Activated CD8-positive, alpha-beta memory T cell treated with anti-CD3 and anti-CD28 coated beads, Interleukin-2, amount 50 U/mL, for 4 hours (primary cell): Measurements from ENCODE around the gene SORCS2.

Experiments used
- DNase-seq: peaks from one replicate; pipeline ENCODE4 v3.0.0-alpha.2; 2020

Gene SORCS2

GRCh38 chr4:7328913-7329638 lies 136.7 kb downstream of the SORCS2 start:
- DNase-seq = no peak

GRCh38 chr4:7330031-7330596 lies 137.8 kb downstream of the SORCS2 start:
- DNase-seq = no peak

GRCh38 chr4:7330811-7331681 lies 138.7 kb downstream of the SORCS2 start:
- DNase-seq = no peak

- no peak for DNase-seq
These were observed 139.3 kb downstream of the SORCS2 start for GRCh38 chr4:7331682-7332000.

GRCh38 chr4:7332216-7333023 lies 140.1 kb downstream of the SORCS2 start:
- no peak for DNase-seq

DNA sequence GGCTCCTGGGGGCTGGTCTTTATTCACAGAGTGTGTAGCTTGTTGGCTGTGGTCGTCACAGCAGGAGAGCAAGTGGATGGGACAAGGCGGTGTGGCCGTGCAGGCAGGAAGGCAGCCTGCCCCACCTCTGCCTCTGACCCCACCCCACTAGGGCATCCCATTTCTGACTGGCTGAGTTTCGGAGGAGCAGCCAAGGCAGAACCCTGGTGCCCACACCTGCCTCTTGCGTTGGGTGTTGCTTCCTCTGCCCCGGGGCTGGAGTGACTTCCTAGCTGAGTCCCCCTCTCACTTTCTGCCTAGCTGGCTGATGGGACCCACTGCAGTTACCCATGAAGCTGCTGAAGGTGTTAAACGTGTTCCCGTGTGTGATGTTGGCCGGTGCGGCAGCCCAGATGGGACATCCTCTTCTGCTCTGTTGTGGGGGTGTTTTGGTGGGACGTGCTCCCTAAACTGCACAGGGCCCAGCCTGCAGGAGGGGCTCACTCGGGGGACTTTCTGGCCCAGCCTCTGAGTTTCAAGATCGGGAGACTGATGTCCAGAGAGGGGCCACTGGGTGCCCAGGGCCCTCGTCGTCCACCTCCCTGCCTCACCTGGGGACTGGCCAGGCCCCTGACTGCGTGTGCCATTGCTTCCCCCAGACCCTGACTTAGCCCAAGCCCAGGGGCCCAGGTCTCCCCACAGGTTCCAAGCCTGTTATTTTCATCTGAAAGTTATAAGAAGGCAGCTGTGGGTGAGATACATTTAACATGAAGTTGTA lies 140.9 kb downstream of the SORCS2 start:
- no peak for DNase-seq

DNA sequence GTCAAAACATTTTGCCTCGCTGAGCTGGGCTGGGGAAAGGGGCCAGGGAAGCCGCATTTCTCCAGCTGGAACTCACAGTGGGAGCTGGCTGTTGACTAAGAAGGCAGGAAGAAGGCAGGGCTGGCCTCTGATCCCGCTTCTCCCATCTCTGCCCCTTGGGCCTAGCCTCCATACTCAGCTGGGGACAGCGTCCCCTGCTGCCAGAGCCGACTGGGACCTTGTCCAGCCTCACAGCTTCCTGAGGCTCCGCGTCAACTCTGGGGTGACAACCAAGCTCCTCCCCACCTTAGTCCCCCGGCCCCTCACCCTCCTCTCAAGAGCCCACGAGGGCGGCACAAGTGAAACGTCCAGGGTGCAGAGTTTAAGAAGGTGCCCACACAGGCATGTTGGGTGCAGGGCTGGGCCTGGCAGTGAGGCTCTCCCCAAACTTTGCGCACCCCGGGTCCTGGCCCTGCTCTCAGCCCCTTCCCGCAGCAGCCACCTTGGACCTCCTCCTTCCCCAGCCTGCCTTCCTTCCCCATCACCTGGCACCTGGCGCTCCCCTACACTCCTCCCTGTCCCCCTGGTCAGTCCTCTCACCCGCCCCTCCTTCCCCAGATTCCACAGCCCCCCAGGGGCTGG lies 141.6 kb downstream of the SORCS2 start:
- DNase-seq = no peak

DNA sequence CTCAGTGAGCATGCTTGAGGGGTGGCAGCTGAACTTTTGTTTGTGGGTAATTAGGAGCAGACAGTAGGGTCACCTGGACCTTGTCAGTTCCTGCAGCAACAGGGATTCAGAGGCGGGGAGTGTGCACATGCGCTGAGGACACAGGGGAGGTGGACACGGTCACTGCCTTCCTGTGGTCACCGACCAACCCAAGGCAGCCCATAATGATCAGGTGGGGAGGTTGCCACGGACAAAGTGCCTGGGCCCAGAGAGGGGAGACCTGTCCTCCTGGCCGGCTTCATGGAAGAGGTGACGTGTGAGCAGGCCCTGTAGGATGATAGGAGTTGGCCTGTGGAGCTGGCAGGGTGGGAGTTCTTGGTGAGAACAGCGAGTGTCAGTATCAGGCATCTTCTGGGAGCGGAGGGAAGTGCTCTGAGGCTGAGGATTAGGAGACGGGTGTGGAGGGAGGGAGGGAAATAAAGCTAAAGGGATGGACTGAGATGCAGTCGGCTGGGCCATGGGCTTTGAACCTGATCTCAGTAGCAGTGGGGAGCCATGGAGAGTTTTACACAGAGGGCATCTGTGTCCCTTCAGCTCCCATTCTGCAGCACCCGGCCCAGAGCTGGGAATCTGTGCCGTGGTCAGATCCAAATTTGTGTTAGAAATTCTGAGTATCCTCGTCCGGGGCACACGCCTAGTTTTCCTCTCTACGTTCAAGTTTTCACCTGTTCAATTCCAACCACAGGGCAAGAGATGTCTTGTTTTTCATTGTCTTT lies 142.4 kb downstream of the SORCS2 start:
- no peak for DNase-seq

- peak; percentile 26 for DNase-seq
These were observed 143.2 kb downstream of the SORCS2 start for GRCh38 chr4:7335344-7336066.

GRCh38 chr4:7336067-7336569 lies 143.8 kb downstream of the SORCS2 start:
- DNase-seq = no peak

DNA sequence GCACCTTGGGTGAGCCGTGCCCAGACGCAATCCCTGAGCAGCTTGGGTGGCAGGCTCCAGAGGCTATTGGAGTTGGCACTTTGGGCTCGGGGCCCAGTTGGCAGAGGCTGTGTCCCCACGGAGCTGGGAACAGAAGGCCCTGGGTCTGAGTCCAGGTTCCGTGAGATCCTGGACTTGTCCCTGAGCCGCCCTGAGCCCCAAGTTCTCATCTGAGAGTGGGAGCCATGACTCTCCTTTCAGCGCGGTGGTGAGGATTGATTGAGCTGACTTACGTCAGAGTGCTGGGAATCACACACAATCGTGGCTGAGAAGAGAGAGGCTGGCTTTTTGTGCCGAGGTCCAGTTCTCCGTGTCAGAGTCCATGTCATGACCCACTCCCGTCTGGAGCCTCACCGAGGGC lies 144.4 kb downstream of the SORCS2 start:
- DNase-seq = no peak

- DNase-seq = no peak
These were observed 145.1 kb downstream of the SORCS2 start for GRCh38 chr4:7337196-7338058.

DNA sequence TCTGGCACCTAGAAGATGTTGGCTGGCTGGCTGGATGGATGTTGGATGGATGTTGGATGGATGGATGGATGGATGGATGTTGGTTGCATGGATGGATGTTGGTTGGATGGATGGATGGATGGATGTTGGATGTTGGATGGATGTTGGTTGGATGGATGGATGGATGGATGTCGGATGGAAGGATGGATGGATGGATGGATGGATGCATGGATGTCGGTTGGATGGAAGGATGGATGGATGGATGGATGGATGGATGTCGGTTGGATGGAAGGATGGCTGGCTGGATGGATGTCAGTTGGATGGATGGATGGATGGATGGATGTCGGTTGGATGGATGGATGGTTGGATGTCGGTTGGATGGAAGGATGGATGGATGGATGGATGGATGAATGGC lies 145.7 kb downstream of the SORCS2 start:
- DNase-seq = no peak

- no peak for DNase-seq
These were observed 146.7 kb downstream of the SORCS2 start for GRCh38 chr4:7338876-7339623.

DNA sequence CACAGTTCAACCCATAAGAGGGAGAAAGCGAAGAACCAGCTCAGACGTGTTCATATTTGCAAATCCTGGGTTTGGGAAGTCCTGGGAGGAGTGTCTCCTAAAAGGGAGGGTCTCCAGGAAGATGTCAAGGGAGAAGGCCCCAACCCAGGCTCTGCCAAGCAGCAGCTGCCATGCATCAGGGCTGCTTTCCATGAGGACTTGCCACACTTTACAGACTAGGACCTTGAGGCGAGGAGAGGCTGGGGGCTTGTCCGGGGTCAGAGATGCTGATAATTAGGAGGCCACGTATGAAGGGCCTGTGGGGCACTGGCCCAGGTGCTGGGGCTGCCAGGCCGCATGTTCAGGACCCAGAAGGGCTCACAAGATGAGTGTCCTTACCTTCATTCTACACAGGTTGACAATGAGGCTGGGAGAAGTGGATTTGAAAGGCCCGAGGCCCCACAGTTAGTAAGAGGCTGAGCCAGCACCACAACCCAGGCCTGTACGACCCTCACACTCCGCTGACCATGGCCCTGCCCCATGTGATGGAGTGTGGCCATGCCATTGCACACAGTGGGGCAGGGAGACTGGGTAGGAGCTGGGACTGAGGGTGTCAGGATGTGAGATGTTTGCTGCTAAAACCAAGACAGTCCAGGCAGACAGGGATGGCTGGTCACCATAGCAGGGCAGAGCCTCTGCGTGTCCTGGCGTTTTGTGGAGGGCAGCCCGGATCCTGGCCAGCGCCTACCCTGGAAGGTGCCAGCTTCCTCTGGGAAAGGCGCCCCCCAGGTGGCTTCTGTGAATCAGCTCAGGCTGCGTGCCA lies 147.6 kb downstream of the SORCS2 start:
- no peak for DNase-seq

- no peak for DNase-seq
These were observed 148.5 kb downstream of the SORCS2 start for GRCh38 chr4:7340553-7341433.
